ENCODE results near the gene MANF.

DNA sequence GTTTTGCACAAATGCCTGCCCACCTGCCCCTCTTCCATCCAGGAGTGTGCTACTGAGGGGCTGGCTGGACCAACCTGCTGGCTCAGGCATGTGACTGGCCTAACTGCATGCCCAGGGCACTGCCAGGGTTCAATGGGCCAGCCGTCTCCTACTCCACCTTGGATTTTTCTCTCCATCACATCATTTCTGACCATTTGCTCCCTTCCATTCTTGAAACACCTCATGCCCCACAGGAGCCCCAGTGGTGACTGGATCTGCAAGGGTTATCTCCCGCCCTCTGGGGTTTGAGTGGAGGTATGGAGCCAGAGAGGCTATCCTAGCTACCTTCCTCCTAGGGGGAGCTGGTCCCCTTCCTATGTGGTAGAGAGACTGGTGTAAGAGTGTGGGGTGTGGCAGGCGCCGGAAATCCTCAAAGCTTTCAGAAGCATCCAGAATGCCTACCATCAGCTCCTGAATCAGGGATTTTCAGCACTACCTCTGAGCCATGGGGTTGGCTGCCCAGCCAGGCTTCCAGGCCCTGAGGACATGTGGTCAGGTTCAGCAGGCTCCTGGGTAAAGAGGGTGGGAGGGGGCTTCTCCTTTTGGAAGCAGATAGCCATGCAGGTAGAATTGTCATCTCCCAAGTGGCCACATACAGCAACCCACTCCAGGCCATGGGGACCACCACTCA lies 2.9 kb upstream of the MANF start:
- TF ChIP-seq, protein P1, sequence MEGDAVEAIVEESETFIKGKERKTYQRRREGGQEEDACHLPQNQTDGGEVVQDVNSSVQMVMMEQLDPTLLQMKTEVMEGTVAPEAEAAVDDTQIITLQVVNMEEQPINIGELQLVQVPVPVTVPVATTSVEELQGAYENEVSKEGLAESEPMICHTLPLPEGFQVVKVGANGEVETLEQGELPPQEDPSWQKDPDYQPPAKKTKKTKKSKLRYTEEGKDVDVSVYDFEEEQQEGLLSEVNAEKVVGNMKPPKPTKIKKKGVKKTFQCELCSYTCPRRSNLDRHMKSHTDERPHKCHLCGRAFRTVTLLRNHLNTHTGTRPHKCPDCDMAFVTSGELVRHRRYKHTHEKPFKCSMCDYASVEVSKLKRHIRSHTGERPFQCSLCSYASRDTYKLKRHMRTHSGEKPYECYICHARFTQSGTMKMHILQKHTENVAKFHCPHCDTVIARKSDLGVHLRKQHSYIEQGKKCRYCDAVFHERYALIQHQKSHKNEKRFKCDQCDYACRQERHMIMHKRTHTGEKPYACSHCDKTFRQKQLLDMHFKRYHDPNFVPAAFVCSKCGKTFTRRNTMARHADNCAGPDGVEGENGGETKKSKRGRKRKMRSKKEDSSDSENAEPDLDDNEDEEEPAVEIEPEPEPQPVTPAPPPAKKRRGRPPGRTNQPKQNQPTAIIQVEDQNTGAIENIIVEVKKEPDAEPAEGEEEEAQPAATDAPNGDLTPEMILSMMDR (IDR thresholded peaks at IDR 0.05), result no peak
- TF ChIP-seq POLR2A (IDR thresholded peaks at IDR 0.05), result no peak
